ENCODE results near the gene PES1.
"Not testable (repeated sequence)": the region's sequence is repeated elsewhere in the genome, so short reads cannot be mapped to it uniquely, and the experiment has no call there.

PES1 gene

DNA sequence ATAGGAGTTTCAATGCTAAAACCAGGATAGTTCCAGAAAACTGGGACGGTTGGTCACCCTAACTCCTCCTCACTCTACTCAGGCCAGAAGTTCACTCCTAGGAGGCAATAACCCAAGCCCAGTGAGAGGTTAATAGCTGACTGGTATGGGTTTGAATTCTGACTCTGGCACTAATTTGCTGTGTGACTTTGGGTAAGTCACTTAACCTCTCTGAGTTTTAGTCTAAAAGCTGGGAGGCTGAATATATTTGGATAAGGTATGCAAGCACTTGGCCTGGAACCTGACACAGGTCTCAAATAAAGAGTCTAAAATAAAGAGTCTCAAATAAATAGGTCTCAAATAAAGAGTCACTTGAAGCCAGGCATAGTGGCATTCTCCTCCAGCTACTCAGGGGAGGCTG, 39.0 kb downstream of the PES1 start:
- DNase-seq (ENCODE audit: low spot score): no peak

DNA sequence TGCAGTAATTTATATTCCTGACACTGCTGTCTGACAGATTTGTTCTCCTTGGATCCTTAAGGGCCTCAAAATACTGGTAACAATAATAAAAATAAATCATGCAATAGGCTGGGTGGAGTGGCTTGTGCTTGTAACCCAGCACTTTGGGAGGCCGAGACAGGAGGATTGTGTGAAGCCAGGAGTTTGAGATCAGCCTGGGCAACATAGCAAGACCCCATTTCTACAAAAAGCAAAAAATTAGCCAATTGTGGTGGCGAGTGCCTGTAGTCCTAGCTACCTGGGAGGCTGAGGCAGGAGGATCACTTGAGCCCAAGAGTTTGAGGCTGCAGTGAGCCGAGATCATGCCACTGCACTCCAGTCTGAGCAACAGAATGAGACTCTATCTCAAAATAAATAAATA, 39.9 kb downstream of the PES1 start:
- DNase-seq (ENCODE audit: low spot score): not testable (repeated sequence)

DNA sequence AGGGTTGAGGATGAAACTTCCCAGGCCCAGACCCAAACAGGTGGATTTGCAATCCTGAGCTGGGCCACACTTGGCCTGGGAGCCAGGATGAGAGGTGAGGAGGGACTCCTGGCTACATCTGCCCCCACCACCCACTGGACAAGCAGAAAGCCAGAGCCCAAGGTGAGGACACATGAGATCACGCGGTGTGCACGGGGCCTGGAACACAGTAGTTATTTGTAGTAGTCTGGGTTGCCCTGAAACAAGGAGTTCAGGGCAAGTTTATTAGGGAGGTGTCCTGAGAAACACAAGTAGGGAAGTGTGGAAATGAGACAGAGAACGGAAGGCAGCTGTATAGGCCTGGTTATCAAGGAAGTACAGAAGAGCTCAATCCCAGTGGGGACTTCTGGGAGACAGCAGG, 44.5 kb downstream of the PES1 start:
- DNase-seq (ENCODE audit: low spot score): no peak

DNA sequence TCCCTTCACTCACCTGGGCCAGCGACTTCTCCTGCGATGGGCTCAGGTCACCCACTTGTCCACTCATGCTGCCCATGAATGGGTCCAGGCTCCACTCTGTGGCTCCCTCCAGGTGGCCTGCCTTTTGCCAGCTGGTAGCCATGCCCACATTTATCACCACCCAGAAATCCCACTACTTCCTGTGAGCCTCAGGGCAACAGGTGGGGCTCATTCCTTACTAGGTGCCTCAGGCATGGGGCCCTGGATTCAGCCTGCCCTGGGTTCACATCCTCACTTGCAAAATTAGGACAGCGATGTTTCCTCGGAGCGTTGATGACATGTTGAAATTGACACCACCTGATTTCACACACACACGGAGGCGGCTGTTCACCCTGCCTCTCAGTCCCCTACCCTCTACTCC, 45.1 kb downstream of the PES1 start, which contains the start of gene SEC14L6:
Gene SEC14L6, minus strand, starts transcription at position 126 of the 400 bp plus-strand sequence. Its CDS starts 59 bp downstream, at position 67.
- no peak for DNase-seq (ENCODE audit: low spot score)

- no peak for DNase-seq (ENCODE audit: low spot score)
Observed at GRCh38 chr22:30542811-30543188, 48.9 kb downstream of the PES1 start.

DNA sequence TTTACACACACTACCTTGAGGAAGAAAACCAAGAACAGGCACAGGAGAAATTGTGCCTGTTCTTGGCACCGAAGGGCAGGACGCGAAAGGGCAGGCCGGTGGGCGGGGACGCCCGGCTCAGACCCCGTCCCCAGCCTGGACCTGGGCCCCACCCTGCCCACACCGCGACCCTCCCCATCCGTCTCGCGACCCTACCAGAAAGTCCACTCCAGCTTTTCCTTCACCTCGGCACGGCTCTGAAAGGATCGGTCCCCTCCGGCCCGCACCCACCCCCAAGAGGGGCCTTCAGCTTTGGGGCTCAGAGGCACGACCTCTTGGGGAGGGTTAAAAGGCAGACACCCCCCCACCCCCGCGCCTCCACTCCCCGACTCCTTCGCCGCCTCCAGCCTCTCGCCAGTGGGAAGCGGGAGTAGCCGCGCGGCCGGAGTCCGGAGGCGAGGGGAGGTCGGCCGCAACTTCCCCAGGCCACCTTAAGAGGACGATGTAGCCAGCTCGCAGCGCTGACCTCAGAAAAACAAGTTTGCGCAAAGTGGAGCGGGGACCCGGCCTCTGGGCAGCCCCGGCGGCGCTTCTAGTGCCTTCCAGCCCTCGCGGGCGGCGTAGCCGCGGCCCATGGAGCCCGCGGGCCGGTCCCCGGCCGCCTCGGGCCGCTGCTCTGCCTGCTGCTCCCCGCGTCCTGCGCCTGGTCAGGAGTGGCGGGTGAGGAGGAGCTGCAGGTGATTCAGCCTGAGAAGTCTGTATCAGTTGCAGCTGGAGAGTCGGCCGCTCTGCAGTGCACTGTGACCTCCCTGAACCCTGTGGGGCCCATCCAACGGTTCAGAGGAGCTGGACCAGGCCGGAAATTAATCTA, 49.5 kb downstream of the PES1 start:
- no peak for DNase-seq (ENCODE audit: low spot score)

DNA sequence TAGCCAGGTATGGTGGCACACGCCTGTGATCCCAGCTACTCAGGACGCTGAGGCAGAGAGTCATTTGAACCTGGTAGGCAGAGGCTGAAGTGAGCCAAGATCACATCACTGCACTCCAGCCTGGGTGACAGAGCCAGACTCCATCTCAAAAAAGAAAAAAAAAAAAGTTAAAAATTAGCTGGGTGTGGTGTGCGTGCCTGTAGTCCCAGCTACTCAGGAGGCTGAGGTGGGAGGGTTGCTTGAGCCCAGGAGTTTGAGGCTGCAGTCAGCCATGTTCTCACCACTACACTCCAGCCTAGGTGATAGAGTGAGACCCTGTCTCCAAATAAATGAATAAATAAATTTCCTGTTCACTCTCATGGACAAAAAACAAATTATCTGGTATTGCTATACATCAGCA, 50.2 kb downstream of the PES1 start:
- not testable (repeated sequence) for DNase-seq (ENCODE audit: low spot score)

- DNase-seq (ENCODE audit: low spot score): no peak
Observed at GRCh38 chr22:30539368-30539767, 52.3 kb downstream of the PES1 start.

- no peak for DNase-seq (ENCODE audit: low spot score)
Observed at GRCh38 chr22:30538280-30538679, 53.4 kb downstream of the PES1 start.

DNA sequence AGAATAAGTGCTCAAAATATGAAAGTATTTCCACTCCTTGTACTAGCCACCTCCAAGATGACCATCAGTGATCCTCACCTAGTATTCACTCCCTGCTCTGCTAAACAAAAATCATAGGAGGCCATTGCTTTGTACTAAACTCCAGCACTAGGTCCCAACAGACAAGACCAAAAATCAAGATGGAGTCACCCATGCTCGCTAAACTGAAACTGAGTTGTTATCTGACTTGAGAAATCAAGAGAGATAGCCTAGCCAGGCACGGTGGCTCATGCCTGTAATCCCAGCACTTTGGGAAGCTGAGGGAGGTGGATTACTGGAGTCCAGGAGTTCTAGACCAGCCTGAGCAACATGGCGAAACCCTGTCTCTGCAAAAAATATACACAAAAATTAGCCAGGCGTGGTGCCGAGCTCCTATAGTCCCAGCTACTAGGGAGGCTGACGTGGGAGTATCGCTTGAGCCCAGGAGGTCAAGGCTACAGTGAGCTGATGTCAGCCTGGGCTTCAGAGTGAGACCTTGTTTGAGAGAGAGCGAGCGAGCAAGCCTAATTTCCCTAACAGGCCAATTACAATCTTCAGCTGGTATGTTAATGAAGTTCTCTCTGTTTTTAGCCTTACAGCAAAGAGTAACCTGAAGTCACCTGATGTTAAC, 54.5 kb downstream of the PES1 start:
- DNase-seq (ENCODE audit: low spot score): no peak

GRCh38 chr22:30535182-30535581, 56.5 kb downstream of the PES1 start:
- no peak for DNase-seq (ENCODE audit: low spot score)

GRCh38 chr22:30531651-30532608, 59.8 kb downstream of the PES1 start:
- no peak for DNase-seq (ENCODE audit: low spot score)

DNA sequence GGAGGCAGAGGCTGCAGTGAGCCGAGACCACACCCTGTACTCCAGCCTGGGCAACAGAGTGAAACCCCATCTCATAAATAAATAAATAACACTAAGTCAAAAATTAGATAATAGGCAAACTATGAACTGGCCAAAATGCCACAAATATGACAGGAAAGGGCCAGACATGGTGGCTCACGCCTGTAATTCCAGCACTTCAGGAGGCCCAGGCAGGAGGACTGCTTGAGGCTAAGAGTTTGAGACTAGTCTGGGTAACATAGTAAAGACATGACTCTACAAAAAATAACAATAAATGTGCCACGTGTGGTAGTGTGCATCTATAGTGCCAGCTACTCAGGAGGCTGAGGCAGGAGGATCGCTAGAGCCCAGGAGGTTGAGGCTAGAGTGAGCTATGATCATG, 65.1 kb downstream of the PES1 start:
- DNase-seq (ENCODE audit: low spot score): no peak
